ENCODE data around the gene CADPS.

CADPS gene

GRCh38 chr3:62501289-62501668 is 373.9 kb downstream of the CADPS start:
- DNase-seq (ENCODE audit: low read depth), result no peak

GRCh38 chr3:62500556-62501288 is 374.5 kb downstream of the CADPS start:
- DNase-seq (ENCODE audit: low read depth), result no peak

GRCh38 chr3:62497156-62497555 is 378.1 kb downstream of the CADPS start:
- no peak for DNase-seq (ENCODE audit: low read depth)

GRCh38 chr3:62496503-62496902 is 378.7 kb downstream of the CADPS start:
- no peak for DNase-seq (ENCODE audit: low read depth)

GRCh38 chr3:62493109-62493801 is 382.0 kb downstream of the CADPS start:
- DNase-seq (ENCODE audit: low read depth), result peak; percentile 3

GRCh38 chr3:62482961-62483360 is 392.3 kb downstream of the CADPS start:
- no peak for DNase-seq (ENCODE audit: low read depth)

GRCh38 chr3:62481962-62482361 is 393.3 kb downstream of the CADPS start:
- no peak for DNase-seq (ENCODE audit: low read depth)

GRCh38 chr3:62480056-62480455 is 395.2 kb downstream of the CADPS start:
- no peak for DNase-seq (ENCODE audit: low read depth)

GRCh38 chr3:62479326-62479725 is 395.9 kb downstream of the CADPS start:
- DNase-seq (ENCODE audit: low read depth), result no peak

GRCh38 chr3:62475306-62475705 is 399.9 kb downstream of the CADPS start:
- no peak for DNase-seq (ENCODE audit: low read depth)

- DNase-seq (ENCODE audit: low read depth), result no peak
Measured at GRCh38 chr3:62467966-62468722, 407.1 kb downstream of the CADPS start.

GRCh38 chr3:62462788-62463187 is 412.4 kb downstream of the CADPS start:
- no peak for DNase-seq (ENCODE audit: low read depth)

GRCh38 chr3:62462104-62462762 is 413.0 kb downstream of the CADPS start:
- DNase-seq (ENCODE audit: low read depth), result no peak

GRCh38 chr3:62454916-62455315 is 420.3 kb downstream of the CADPS start:
- DNase-seq (ENCODE audit: low read depth), result no peak

- no peak for DNase-seq (ENCODE audit: low read depth)
Measured at GRCh38 chr3:62453448-62453847, 421.8 kb downstream of the CADPS start.

- DNase-seq (ENCODE audit: low read depth), result no peak
Measured at GRCh38 chr3:62451211-62451887, 423.9 kb downstream of the CADPS start.

GRCh38 chr3:62446337-62446940 is 428.8 kb downstream of the CADPS start:
- no peak for DNase-seq (ENCODE audit: low read depth)

GRCh38 chr3:62445275-62445674 is 429.9 kb downstream of the CADPS start:
- DNase-seq (ENCODE audit: low read depth), result peak; percentile 39

GRCh38 chr3:62439978-62440377 is 435.2 kb downstream of the CADPS start:
- no peak for DNase-seq (ENCODE audit: low read depth)

GRCh38 chr3:62439176-62439813 is 435.9 kb downstream of the CADPS start:
- no peak for DNase-seq (ENCODE audit: low read depth)

GRCh38 chr3:62436785-62437184 is 438.4 kb downstream of the CADPS start:
- DNase-seq (ENCODE audit: low read depth), result no peak
